Astrocyte (in vitro differentiated cells and primary cell): Measurements from ENCODE around the gene KATNA1.

Experiments
- CTCF ChIP-seq: IDR thresholded peaks from 2 replicates; pipeline ENCODE4 v1.5.1; 2011; ENCODE audit warnings: low read depth, mild to moderate bottlenecking, inconsistent platforms, low read length, moderate library complexity; ENCODE audit not compliant: insufficient read depth
- EZH2 ChIP-seq: IDR thresholded peaks from 2 replicates; pipeline ENCODE4 v1.6.1; 2012; ENCODE audit warnings: mild to moderate bottlenecking, low read length, inconsistent platforms; ENCODE audit not compliant: insufficient read depth

GRCh38 chr6:149559389-149559788 lies 89.1 kb downstream of the KATNA1 start:
- no peak for TF ChIP-seq CTCF
- TF ChIP-seq EZH2, result no peak
